ENCODE results near the gene MSMP.

GRCh38 chr9:35738924-35739323, 15.2 kb downstream of the MSMP start:
- no peak for TF ChIP-seq EZH2phosphoT487 (IDR thresholded peaks at IDR 0.05; ENCODE audit: borderline replicate concordance, low read depth, low read length)
- TF ChIP-seq, protein P1, sequence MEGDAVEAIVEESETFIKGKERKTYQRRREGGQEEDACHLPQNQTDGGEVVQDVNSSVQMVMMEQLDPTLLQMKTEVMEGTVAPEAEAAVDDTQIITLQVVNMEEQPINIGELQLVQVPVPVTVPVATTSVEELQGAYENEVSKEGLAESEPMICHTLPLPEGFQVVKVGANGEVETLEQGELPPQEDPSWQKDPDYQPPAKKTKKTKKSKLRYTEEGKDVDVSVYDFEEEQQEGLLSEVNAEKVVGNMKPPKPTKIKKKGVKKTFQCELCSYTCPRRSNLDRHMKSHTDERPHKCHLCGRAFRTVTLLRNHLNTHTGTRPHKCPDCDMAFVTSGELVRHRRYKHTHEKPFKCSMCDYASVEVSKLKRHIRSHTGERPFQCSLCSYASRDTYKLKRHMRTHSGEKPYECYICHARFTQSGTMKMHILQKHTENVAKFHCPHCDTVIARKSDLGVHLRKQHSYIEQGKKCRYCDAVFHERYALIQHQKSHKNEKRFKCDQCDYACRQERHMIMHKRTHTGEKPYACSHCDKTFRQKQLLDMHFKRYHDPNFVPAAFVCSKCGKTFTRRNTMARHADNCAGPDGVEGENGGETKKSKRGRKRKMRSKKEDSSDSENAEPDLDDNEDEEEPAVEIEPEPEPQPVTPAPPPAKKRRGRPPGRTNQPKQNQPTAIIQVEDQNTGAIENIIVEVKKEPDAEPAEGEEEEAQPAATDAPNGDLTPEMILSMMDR (conservative IDR thresholded peaks at IDR 0.05; ENCODE audit: low read length) = no peak
